ENCODE results near the gene HARS1.
A peak's percentile ranks its signal among the peaks of the same experiment; 100 is the strongest.
"Not testable (repeated sequence)": the region's sequence is repeated elsewhere in the genome, so short reads cannot be mapped to it uniquely, and the experiment has no call there.

The HARS1 gene

DNA sequence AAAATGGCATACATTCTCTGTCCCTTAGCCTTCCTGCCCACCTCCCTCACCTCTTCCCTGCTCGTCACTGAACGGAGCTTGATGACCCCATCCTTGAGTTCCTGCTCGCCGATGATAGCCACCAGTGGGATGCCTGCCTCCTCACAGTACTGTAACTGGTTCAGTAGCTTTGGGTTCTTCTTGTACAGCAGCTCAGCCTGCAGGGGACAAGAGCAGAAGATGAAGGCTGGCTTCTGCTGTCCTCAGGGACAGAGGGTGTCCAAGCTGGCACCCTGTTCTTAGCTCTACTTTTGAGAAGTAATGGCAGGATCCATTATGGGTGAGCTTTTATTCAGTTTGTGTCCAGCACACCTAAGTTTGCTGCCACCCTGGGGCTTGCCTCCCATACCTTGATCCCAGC lies 16.5 kb downstream of the HARS1 start:
- peaks cover 85% of the 10 kb centered on the region for H3K36me3 ChIP-seq (ENCODE audit: control insufficient read depth, insufficient read depth, low read length)
- H3K4me1 ChIP-seq (ENCODE audit: control insufficient read depth, insufficient read depth, low read length): 0 out of 2 replicates have a peak, but pooled peaks cover 4% of the 10 kb centered on the region
- no peaks in the 10 kb centered on the region for H3K27me3 ChIP-seq (ENCODE audit: control insufficient read depth, insufficient read depth, low read length)
- no peak overlapping the region for H3K9ac ChIP-seq (ENCODE audit: low read length)
- no peak overlapping the region for H3K27ac ChIP-seq (ENCODE audit: low read depth, low read length)
- H3K4me3 ChIP-seq (ENCODE audit: low read depth, low read length): no peak overlapping the region
- H3K9me3 ChIP-seq (ENCODE audit: control insufficient read depth, insufficient read depth, low read depth, low read length): no peaks in the 10 kb centered on the region

DNA sequence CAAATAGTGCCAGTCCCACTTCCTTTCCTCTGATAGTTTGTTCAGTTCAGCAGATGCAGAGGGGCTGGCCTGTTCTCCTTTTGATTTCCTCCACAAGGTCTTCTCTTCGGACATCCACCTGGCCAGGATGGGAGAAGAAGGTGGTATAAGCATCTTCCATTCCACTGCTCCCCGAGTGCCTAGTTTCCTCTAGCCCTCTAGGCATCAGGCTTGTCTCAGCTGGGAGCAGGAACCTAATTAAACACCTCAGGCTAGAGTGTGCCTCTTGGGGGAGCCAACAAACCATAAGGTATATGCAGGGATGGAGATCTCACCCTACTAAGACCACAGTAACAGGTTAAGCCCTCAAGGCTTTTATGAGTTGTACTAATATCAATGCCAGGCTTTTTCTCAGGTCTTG lies 17.0 kb downstream of the HARS1 start:
- H3K4me3 ChIP-seq (ENCODE audit: low read depth, low read length): no peak overlapping the region
- no peak overlapping the region for H3K27ac ChIP-seq (ENCODE audit: low read depth, low read length)
- H3K27me3 ChIP-seq (ENCODE audit: control insufficient read depth, insufficient read depth, low read length): no peaks in the 10 kb centered on the region
- no peak overlapping the region for H3K9ac ChIP-seq (ENCODE audit: low read length)
- 0 out of 2 replicates have a peak, but pooled peaks cover 4% of the 10 kb centered on the region for H3K4me1 ChIP-seq (ENCODE audit: control insufficient read depth, insufficient read depth, low read length)
- H3K36me3 ChIP-seq (ENCODE audit: control insufficient read depth, insufficient read depth, low read length): peaks cover 85% of the 10 kb centered on the region
- no peaks in the 10 kb centered on the region for H3K9me3 ChIP-seq (ENCODE audit: control insufficient read depth, insufficient read depth, low read depth, low read length)

- Histone ChIP-seq H3K9me3 (ENCODE audit: control insufficient read depth, insufficient read depth, low read depth, low read length) (no peaks in the 10 kb centered on the region), H3K4me3 (ENCODE audit: low read depth, low read length) (peak within 1 kb of the TSS; percentile 45), H3K27me3 (ENCODE audit: control insufficient read depth, insufficient read depth, low read length) (no peaks in the 10 kb centered on the region), H3K27ac (ENCODE audit: low read depth, low read length) (0 out of 2 replicates have a peak within 1 kb of the TSS, but pooled peaks have one; percentile 50), H3K9ac (ENCODE audit: low read length) (peak within 1 kb of the TSS; percentile 26), H3K4me1 (ENCODE audit: control insufficient read depth, insufficient read depth, low read length) (0 out of 2 replicates have a peak, but pooled peaks cover 4% of the 10 kb centered on the region), H3K36me3 (ENCODE audit: control insufficient read depth, insufficient read depth, low read length) (peaks cover 88% of the 10 kb centered on the region)
Observed at GRCh38 chr5:140673187-140673976, 17.8 kb downstream of the HARS1 start, which contains the start of gene DND1. TSS of gene DND1 (minus strand) at chr5:140673576. CDS start at chr5:140673542, 34 bp downstream.

- peak overlapping the region; percentile 45 for H3K4me3 ChIP-seq (ENCODE audit: low read depth, low read length)
Observed at GRCh38 chr5:140672455-140673186, 18.5 kb downstream of the HARS1 start.

DNA sequence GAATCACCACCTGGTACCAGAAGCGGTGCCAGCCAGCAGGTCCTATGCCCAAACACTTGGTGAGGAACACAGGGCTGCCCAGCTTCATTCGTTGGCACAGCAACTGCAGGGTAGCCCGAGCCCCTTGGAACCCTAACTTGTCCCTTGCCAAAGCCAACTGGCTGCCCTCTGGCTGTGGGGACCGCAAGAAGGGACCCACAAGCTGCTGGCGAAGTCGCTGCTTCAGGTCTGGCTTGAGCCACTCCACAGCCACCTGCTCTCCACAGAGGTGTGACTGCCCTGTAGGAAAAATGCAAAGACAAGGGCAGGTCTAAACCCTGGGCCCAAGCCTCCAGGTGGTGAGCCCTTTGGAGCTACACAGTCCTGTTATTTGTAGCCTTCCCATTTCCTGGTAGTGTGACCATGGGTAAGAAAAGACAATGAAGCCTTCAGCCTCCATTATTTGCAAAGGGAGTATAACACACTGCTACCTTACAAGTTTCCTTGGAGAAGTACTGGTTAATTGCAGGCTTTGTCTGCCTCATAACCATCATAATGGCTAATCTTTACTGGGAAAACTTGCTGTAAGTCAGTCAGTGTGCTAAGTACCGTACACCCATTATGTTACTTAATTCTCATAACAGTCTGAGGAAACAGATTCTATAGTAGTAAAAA lies 19.6 kb downstream of the HARS1 start:
- H3K27ac ChIP-seq (ENCODE audit: low read depth, low read length): no peak overlapping the region
- H3K9ac ChIP-seq (ENCODE audit: low read length): no peak overlapping the region
- 0 out of 2 replicates have a peak, but pooled peaks cover 4% of the 10 kb centered on the region for H3K4me1 ChIP-seq (ENCODE audit: control insufficient read depth, insufficient read depth, low read length)
- H3K9me3 ChIP-seq (ENCODE audit: control insufficient read depth, insufficient read depth, low read depth, low read length): no peaks in the 10 kb centered on the region
- peaks cover 82% of the 10 kb centered on the region for H3K36me3 ChIP-seq (ENCODE audit: control insufficient read depth, insufficient read depth, low read length)
- no peaks in the 10 kb centered on the region for H3K27me3 ChIP-seq (ENCODE audit: control insufficient read depth, insufficient read depth, low read length)
- no peak overlapping the region for H3K4me3 ChIP-seq (ENCODE audit: low read depth, low read length)

More at GRCh38 chr5:140672455-140673186, 18.5 kb downstream of the HARS1 start:
- 0 out of 2 replicates have a peak overlapping the region, but pooled peaks have one; percentile 50 for H3K27ac ChIP-seq (ENCODE audit: low read depth, low read length)
- peak overlapping the region; percentile 26 for H3K9ac ChIP-seq (ENCODE audit: low read length)
- no peaks in the 10 kb centered on the region for H3K27me3 ChIP-seq (ENCODE audit: control insufficient read depth, insufficient read depth, low read length)
- H3K36me3 ChIP-seq (ENCODE audit: control insufficient read depth, insufficient read depth, low read length): peaks cover 88% of the 10 kb centered on the region
- H3K9me3 ChIP-seq (ENCODE audit: control insufficient read depth, insufficient read depth, low read depth, low read length): no peaks in the 10 kb centered on the region
- 0 out of 2 replicates have a peak, but pooled peaks cover 4% of the 10 kb centered on the region for H3K4me1 ChIP-seq (ENCODE audit: control insufficient read depth, insufficient read depth, low read length)

- not testable (repeated sequence) for H3K4me3 ChIP-seq (ENCODE audit: low read depth, low read length); H3K27ac ChIP-seq (ENCODE audit: low read depth, low read length); H3K27me3 ChIP-seq (ENCODE audit: control insufficient read depth, insufficient read depth, low read length); H3K4me1 ChIP-seq (ENCODE audit: control insufficient read depth, insufficient read depth, low read length); H3K9me3 ChIP-seq (ENCODE audit: control insufficient read depth, insufficient read depth, low read depth, low read length); H3K9ac ChIP-seq (ENCODE audit: low read length)
- H3K36me3 ChIP-seq (ENCODE audit: control insufficient read depth, insufficient read depth, low read length): peaks cover 76% of the 10 kb centered on the region
Observed at GRCh38 chr5:140671035-140671434, 20.1 kb downstream of the HARS1 start.

- H3K36me3 ChIP-seq (ENCODE audit: control insufficient read depth, insufficient read depth, low read length): peaks cover 59% of the 10 kb centered on the region
- H3K9me3 ChIP-seq (ENCODE audit: control insufficient read depth, insufficient read depth, low read depth, low read length): no peaks in the 10 kb centered on the region
- H3K27me3 ChIP-seq (ENCODE audit: control insufficient read depth, insufficient read depth, low read length): no peaks in the 10 kb centered on the region
- H3K27ac ChIP-seq (ENCODE audit: low read depth, low read length): no peak within 1 kb of the TSS; the same call in 1 of the 2 replicates
- peak within 1 kb of the TSS; percentile 81 for H3K9ac ChIP-seq (ENCODE audit: low read length)
- no peaks in the 10 kb centered on the region for H3K4me1 ChIP-seq (ENCODE audit: control insufficient read depth, insufficient read depth, low read length)
- H3K4me3 ChIP-seq (ENCODE audit: low read depth, low read length): peak within 1 kb of the TSS; percentile 64
Observed at GRCh38 chr5:140664359-140665119, 26.6 kb downstream of the HARS1 start, which contains the start of gene WDR55. TSS of gene WDR55 (plus strand) at chr5:140664904. CDS start at chr5:140664913, 9 bp downstream.

GRCh38 chr5:140664030-140664358 lies 27.2 kb downstream of the HARS1 start:
- Histone ChIP-seq H3K36me3 (ENCODE audit: control insufficient read depth, insufficient read depth, low read length) (peaks cover 59% of the 10 kb centered on the region), H3K27ac (ENCODE audit: low read depth, low read length) (no peak overlapping the region; the same call in 1 of the 2 replicates), H3K9ac (ENCODE audit: low read length) (peak overlapping the region; percentile 81), H3K9me3 (ENCODE audit: control insufficient read depth, insufficient read depth, low read depth, low read length) (no peaks in the 10 kb centered on the region), H3K27me3 (ENCODE audit: control insufficient read depth, insufficient read depth, low read length) (no peaks in the 10 kb centered on the region), H3K4me3 (ENCODE audit: low read depth, low read length) (peak overlapping the region; percentile 64), H3K4me1 (ENCODE audit: control insufficient read depth, insufficient read depth, low read length) (no peaks in the 10 kb centered on the region)

- H3K4me3 ChIP-seq (ENCODE audit: low read depth, low read length); H3K9me3 ChIP-seq (ENCODE audit: control insufficient read depth, insufficient read depth, low read depth, low read length); H3K4me1 ChIP-seq (ENCODE audit: control insufficient read depth, insufficient read depth, low read length); H3K9ac ChIP-seq (ENCODE audit: low read length); H3K27ac ChIP-seq (ENCODE audit: low read depth, low read length); H3K27me3 ChIP-seq (ENCODE audit: control insufficient read depth, insufficient read depth, low read length): not testable (repeated sequence)
- peaks cover 73% of the 10 kb centered on the region for H3K36me3 ChIP-seq (ENCODE audit: control insufficient read depth, insufficient read depth, low read length)
Observed at GRCh38 chr5:140660371-140660770, 30.8 kb downstream of the HARS1 start.

GRCh38 chr5:140658870-140659269 lies 32.3 kb downstream of the HARS1 start:
- Histone ChIP-seq H3K27ac (ENCODE audit: low read depth, low read length) (no peak overlapping the region), H3K4me1 (ENCODE audit: control insufficient read depth, insufficient read depth, low read length) (no peaks in the 10 kb centered on the region), H3K4me3 (ENCODE audit: low read depth, low read length) (no peak overlapping the region), H3K9me3 (ENCODE audit: control insufficient read depth, insufficient read depth, low read depth, low read length) (no peaks in the 10 kb centered on the region), H3K27me3 (ENCODE audit: control insufficient read depth, insufficient read depth, low read length) (no peaks in the 10 kb centered on the region), H3K36me3 (ENCODE audit: control insufficient read depth, insufficient read depth, low read length) (peaks cover 88% of the 10 kb centered on the region), H3K9ac (ENCODE audit: low read length) (no peak overlapping the region)
